Activated CD4-positive, alpha-beta memory T cell treated with anti-CD3 and anti-CD28 coated beads for 36 hours (primary cell): Measurements from ENCODE around the gene DHDH. TPM values are rescaled to one million over a fixed set of nuclear protein-coding genes. Genes with fewer than 3 reads are reported as not detected.
"Not testable (repeated sequence)": the region's sequence is repeated elsewhere in the genome, so short reads cannot be mapped to it uniquely, and the experiment has no call there.

ENCODE experiments used
- CTCF ChIA-PET: fragments of 350-600 bp; sonication (Branson Sonifier 250); formaldehyde crosslinking; loops from one replicate; lab custom pipeline; 2021; ENCODE audit warnings: antibody characterized with exemption, inconsistent platforms; lab: Charles Lee
- POLR2A ChIA-PET: fragments of 350-600 bp; sonication (Branson Sonifier 250); formaldehyde crosslinking; loops from one replicate; lab custom pipeline; 2021; ENCODE audit warnings: antibody characterized with exemption; lab: Charles Lee
- DNase-seq: peaks from one replicate; pipeline ENCODE4 v3.0.0-alpha.2; 2020
- H3K27ac Mint-ChIP-seq: one replicate; pipeline ENCODE4 v1.8.0; 2021; ENCODE audit warnings: mixed read lengths
- H3K27me3 Mint-ChIP-seq: one replicate; pipeline ENCODE4 v1.8.0; 2021; ENCODE audit warnings: mixed read lengths
- H3K36me3 Mint-ChIP-seq: one replicate; pipeline ENCODE4 v1.8.0; 2021; ENCODE audit warnings: mixed read lengths
- H3K4me1 Mint-ChIP-seq: one replicate; pipeline ENCODE4 v1.8.0; 2021; ENCODE audit warnings: low read depth, mixed read lengths
- H3K4me3 Mint-ChIP-seq: one replicate; pipeline ENCODE4 v1.8.0; 2021; ENCODE audit warnings: mild to moderate bottlenecking, mixed read lengths
- H3K9me3 Mint-ChIP-seq: one replicate; pipeline ENCODE4 v1.8.0; 2021; ENCODE audit warnings: mixed read lengths
- intact Hi-C: fragments of 100-400 bp; cut with micrococcal nuclease; formaldehyde crosslinking; loops from one replicate; pipeline ENCODE4 v1.15.1; 2023
- total RNA-seq, 2 experiments: library from RNA; stranded (reverse); gene quantifications; one replicate each; pipeline ENCODE4 v1.2.3, GENCODE V29; 2021

DHDH gene
- total RNA-seq, 2 experiments from 2014 or later = 2.0 to 2.8 TPM

GRCh38 chr19:48918071-48918470 lies 15.4 kb upstream of the DHDH start:
- H3K4me1 Mint-ChIP-seq = no peaks in the 10 kb centered on the region
- H3K4me3 Mint-ChIP-seq = no peak overlapping the region
- H3K9me3 Mint-ChIP-seq = no peaks in the 10 kb centered on the region
- H3K27ac Mint-ChIP-seq = no peak overlapping the region
- intact Hi-C loops = no loop called here
- ChIA-PET CTCF (no interaction called here), POLR2A (no interaction called here)
- no peak for DNase-seq
- H3K36me3 Mint-ChIP-seq = peaks cover 38% of the 10 kb centered on the region
- no peaks in the 10 kb centered on the region for H3K27me3 Mint-ChIP-seq

- Mint-ChIP-seq H3K9me3 (no peaks in the 10 kb centered on the region), H3K36me3 (peaks cover 38% of the 10 kb centered on the region), H3K27me3 (no peaks in the 10 kb centered on the region), H3K4me3 (no peak overlapping the region), H3K27ac (no peak overlapping the region), H3K4me1 (no peaks in the 10 kb centered on the region)
- peak; percentile 34 for DNase-seq
- ChIA-PET CTCF (interaction anchor here (0.7 to 1.5 kb wide), 2 partner anchors 75 to 123 kb away, joined by 3 to 5 read pairs; partner anchors contain the start of genes GYS1 and RUVBL2), POLR2A (no interaction called here)
- intact Hi-C loops = no loop called here
These were observed 14.7 kb upstream of the DHDH start for GRCh38 chr19:48918801-48919247.

- CTCF ChIA-PET = interaction anchor here (0.7 to 1.5 kb wide), 2 partner anchors 74 to 124 kb away, joined by 3 to 5 read pairs; partner anchors contain the start of genes GYS1 and RUVBL2
- H3K4me3 Mint-ChIP-seq, intact Hi-C loops, H3K4me1 Mint-ChIP-seq, H3K9me3 Mint-ChIP-seq, H3K27ac Mint-ChIP-seq, H3K27me3 Mint-ChIP-seq, POLR2A ChIA-PET, DNase-seq: not testable (repeated sequence)
- H3K36me3 Mint-ChIP-seq = peaks cover 34% of the 10 kb centered on the region
These were observed 14.2 kb upstream of the DHDH start for GRCh38 chr19:48919271-48919670.

- POLR2A ChIA-PET = interaction anchor here (0.7 kb wide), 1 partner anchor 49 kb away, joined by 3 read pairs; the partner anchor contains the start of gene PPP1R15A
- Mint-ChIP-seq H3K4me1 (no peaks in the 10 kb centered on the region), H3K27ac (no peak overlapping the region)
These were observed 12.6 kb upstream of the DHDH start for GRCh38 chr19:48920949-48921348.

DNA sequence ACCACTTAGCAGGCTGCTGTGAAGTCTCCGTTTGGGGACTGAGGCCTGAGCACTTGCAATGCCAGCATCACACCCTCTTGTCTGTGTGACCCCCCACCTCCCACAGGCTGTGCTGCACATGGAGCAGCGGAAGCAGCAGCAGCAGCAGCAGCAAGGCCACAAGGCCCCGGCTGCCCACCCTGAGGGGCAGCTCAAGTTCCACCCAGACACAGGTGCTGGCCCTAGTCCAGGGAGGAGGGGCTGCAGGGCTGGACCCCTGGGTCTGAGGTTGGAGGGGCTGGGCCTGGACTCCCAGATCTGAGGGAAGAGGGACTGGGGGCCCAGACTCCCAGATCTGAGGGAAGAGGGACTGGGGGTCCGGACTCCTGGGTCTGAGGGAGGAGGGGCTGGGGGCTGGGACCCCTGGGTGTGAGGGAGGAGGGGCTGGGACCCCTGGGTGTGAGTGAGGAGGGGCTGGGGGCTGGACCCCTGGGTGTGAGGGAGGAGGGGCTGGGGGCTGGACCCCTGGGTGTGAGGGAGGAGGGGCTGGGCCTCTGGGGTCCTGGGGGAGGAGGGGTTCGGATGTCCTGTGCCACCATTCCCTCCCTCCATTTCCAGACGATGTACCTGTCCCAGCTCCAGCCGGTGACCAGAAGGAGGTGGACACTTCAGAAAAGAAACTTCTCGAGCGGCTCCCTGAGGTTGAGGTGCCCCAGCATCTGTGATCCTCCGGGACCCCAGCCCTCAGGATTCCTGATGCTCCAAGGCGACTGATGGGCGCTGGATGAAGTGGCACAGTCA lies 11.6 kb upstream of the DHDH start:
- Mint-ChIP-seq H3K27me3 (no peaks in the 10 kb centered on the region), H3K4me1 (peaks cover 2% of the 10 kb centered on the region), H3K9me3 (no peaks in the 10 kb centered on the region), H3K27ac (no peak overlapping the region), H3K36me3 (peaks cover 27% of the 10 kb centered on the region), H3K4me3 (no peak overlapping the region)
- intact Hi-C loops = no loop called here
- POLR2A ChIA-PET = interaction anchor here (0.7 kb wide), 1 partner anchor 50 kb away, joined by 3 read pairs; the partner anchor contains the start of gene PPP1R15A
- DNase-seq = no peak
- CTCF ChIA-PET = no interaction called here

More at GRCh38 chr19:48920949-48921348, 12.6 kb upstream of the DHDH start:
- no peak overlapping the region for H3K4me3 Mint-ChIP-seq
- no peak for DNase-seq
- H3K27me3 Mint-ChIP-seq = no peaks in the 10 kb centered on the region
- H3K36me3 Mint-ChIP-seq = peaks cover 28% of the 10 kb centered on the region
- no peaks in the 10 kb centered on the region for H3K9me3 Mint-ChIP-seq
- CTCF ChIA-PET = interaction anchor here (0.6 kb wide), 1 partner anchor 74 kb away, joined by 4 read pairs; no protein-coding TSS in a partner anchor
- intact Hi-C loops = no loop called here

DNA sequence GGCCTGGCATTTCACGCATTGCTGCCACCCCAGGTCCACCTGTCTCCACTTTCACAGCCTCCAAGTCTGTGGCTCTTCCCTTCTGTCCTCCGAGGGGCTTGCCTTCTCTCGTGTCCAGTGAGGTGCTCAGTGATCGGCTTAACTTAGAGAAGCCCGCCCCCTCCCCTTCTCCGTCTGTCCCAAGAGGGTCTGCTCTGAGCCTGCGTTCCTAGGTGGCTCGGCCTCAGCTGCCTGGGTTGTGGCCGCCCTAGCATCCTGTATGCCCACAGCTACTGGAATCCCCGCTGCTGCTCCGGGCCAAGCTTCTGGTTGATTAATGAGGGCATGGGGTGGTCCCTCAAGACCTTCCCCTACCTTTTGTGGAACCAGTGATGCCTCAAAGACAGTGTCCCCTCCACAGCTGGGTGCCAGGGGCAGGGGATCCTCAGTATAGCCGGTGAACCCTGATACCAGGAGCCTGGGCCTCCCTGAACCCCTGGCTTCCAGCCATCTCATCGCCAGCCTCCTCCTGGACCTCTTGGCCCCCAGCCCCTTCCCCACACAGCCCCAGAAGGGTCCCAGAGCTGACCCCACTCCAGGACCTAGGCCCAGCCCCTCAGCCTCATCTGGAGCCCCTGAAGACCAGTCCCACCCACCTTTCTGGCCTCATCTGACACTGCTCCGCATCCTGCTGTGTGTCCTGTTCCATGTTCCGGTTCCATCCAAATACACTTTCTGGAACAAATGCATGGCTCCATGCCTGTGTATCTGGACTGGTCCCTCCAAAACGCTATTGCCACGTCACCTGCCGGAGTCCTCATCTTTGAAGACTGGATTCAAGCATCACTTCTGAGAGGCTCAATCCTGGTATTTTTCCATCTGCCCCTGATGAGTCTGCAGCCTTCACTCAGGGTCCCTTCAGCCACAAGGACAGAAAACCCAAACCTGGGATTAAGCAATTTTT lies 10.7 kb upstream of the DHDH start:
- no peak overlapping the region for H3K4me3 Mint-ChIP-seq
- DNase-seq = no peak
- intact Hi-C loops = no loop called here
- H3K4me1 Mint-ChIP-seq = peaks cover 4% of the 10 kb centered on the region
- ChIA-PET CTCF (interaction anchor here (0.6 to 1.5 kb wide), 2 partner anchors 9 to 80 kb away, joined by 3 to 5 read pairs; no protein-coding TSS in a partner anchor), POLR2A (no interaction called here)
- no peaks in the 10 kb centered on the region for H3K27me3 Mint-ChIP-seq
- peaks cover 26% of the 10 kb centered on the region for H3K36me3 Mint-ChIP-seq
- H3K9me3 Mint-ChIP-seq = no peaks in the 10 kb centered on the region
- H3K27ac Mint-ChIP-seq = no peak overlapping the region

DNA sequence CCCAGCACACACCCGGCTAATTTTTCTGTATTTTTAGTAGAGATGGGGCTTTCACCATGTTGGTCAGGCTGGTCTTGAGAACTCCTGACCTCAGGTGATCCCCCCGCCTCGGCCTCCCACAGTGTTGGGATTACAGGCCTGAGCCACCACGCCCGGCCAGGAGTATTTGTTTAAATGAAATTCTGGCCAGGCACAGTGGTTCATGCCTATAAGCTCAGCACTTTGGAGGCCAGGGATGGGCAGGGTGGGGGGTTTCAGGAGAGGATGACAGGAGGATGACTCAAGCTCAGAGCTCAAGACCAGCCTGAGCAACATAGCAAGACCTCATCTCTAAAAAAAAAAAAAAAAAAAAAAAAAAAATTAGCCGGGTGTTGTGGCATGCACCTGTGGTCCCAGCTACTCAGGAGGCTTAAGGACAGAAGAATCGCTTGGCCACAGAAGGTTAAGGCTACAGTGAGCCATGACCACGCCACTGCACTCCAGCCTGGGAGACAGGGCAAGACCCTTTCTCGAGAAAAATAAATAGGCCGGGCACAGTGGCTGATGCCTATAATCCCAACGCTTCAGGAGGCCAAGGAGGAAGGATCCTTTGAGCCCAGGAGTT lies 8.2 kb upstream of the DHDH start:
- Mint-ChIP-seq H3K4me3 (no peak overlapping the region), H3K4me1 (peaks cover 4% of the 10 kb centered on the region), H3K36me3 (peaks cover 15% of the 10 kb centered on the region), H3K9me3 (no peaks in the 10 kb centered on the region), H3K27me3 (no peaks in the 10 kb centered on the region), H3K27ac (no peak overlapping the region)
- CTCF ChIA-PET = interaction anchor here (1.3 kb wide), 1 partner anchor 45 kb away, joined by 5 read pairs; no protein-coding TSS in a partner anchor
- no peak for DNase-seq
- intact Hi-C loops = no loop called here
- POLR2A ChIA-PET = interaction anchor here (1.5 kb wide), 2 partner anchors 24 to 50 kb away, joined by 4 read pairs; no protein-coding TSS in a partner anchor

DNA sequence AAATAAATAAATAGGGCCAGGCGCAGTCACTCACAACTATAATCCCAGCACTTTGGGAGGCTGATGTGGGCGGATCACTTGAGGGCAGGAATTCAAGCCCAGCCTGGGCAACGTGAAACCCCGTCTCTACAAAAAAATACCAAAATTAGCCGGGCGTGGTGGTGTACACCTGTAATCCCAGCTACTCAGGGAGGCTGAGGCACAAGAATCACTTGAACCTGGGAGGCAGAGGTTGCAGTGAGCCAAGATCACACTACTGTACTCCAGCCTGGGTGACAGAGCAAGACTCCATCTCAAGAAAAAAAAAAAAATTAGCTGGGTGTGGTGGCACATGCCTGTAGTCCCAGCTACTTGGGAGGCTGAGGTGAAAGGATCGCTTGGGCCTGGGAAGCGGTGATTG lies 7.6 kb upstream of the DHDH start:
- H3K27me3 Mint-ChIP-seq, H3K4me3 Mint-ChIP-seq, intact Hi-C loops, H3K4me1 Mint-ChIP-seq, H3K9me3 Mint-ChIP-seq, H3K27ac Mint-ChIP-seq, CTCF ChIA-PET, DNase-seq: not testable (repeated sequence)
- H3K36me3 Mint-ChIP-seq = peaks cover 13% of the 10 kb centered on the region
- POLR2A ChIA-PET = interaction anchor here (1.5 kb wide), 1 partner anchor 51 kb away, joined by 4 read pairs; no protein-coding TSS in a partner anchor

DNA sequence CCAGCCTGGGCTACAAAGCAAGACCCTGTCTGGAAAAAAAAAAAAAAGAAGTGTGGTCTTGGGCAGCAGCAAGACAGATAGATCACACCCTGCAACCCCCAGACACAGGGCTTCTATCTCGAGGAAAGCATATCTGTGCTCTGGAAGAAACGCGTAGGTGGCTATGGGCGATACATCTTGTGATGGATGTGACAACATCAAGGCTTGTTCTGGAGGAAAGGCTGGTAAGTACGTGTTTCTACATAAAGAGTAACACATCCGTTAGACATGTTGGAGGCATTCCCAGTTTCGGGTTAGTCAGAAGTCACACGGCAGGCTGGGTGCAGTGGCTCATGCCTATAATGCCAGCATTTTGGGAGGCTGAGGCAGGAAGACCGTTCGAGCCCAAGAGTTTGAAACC lies 6.6 kb upstream of the DHDH start:
- intact Hi-C loops = no loop called here
- Mint-ChIP-seq H3K27me3 (no peaks in the 10 kb centered on the region), H3K9me3 (no peaks in the 10 kb centered on the region), H3K36me3 (peaks cover 5% of the 10 kb centered on the region), H3K4me1 (peaks cover 4% of the 10 kb centered on the region), H3K27ac (peak overlapping the region; percentile 49), H3K4me3 (no peak overlapping the region)
- ChIA-PET POLR2A (interaction anchor here (1.5 kb wide), 1 partner anchor 52 kb away, joined by 4 read pairs; no protein-coding TSS in a partner anchor), CTCF (no interaction called here)
- peak; percentile 54 for DNase-seq

- H3K27me3 Mint-ChIP-seq, H3K27ac Mint-ChIP-seq, DNase-seq, H3K4me3 Mint-ChIP-seq, H3K9me3 Mint-ChIP-seq, intact Hi-C loops, POLR2A ChIA-PET, CTCF ChIA-PET, H3K4me1 Mint-ChIP-seq, H3K36me3 Mint-ChIP-seq: not testable (repeated sequence)
These were observed 5.8 kb upstream of the DHDH start for GRCh38 chr19:48927692-48928091.

DNA sequence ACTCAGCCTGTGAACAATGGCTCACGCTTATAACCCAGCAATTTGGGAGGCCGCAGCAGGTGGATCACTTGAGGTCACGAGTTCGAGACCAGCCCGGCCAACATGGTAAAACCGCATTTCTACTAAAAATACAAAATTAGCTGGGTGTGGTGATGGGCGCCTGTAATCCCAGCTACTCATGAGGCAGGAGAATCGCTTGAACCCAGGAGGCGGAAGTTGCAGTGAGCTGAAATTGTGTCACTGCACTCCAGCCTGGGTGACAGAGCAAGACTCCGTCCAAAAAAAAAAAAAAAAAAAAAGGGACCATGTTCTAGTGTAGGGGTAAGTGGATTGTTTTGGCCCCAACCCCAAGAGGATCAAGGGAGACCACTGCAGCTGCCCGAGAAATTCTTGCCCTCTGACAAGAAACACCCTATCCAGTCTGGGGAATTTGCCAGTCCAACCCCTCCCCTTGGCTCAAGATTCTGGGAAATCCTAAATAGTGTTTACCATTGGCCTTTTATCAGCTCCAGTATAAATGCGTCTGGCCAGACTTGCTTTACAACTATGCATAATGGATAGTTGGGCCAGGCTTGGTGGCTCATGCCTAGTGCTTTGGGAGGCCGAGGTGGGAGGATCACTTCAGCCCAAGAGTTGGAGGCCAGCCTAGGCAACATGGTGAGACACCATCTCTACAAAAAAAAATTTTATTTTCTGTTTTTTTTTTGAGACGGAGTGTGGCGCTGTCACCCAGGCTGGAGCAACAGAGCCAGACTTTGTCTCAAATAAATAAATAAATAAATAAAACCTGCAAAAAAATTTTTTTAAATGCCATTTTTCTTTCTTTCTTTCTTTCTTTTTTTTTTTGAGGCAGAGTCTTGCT lies 5.1 kb upstream of the DHDH start:
- Mint-ChIP-seq H3K36me3 (no peaks in the 10 kb centered on the region), H3K4me1 (peaks cover 6% of the 10 kb centered on the region), H3K4me3 (no peak overlapping the region), H3K27me3 (no peaks in the 10 kb centered on the region), H3K27ac (no peak overlapping the region), H3K9me3 (no peaks in the 10 kb centered on the region)
- intact Hi-C loops = no loop called here
- CTCF ChIA-PET = no interaction called here
- no peak for DNase-seq
- POLR2A ChIA-PET = interaction anchor here (1.0 kb wide), 1 partner anchor 8 kb away, joined by 3 read pairs; no protein-coding TSS in a partner anchor
